NCI-H774 (cell line): ENCODE measurements around the gene LAPTM4A.
"Not testable (repeated sequence)": the region's sequence is repeated elsewhere in the genome, so short reads cannot be mapped to it uniquely, and the experiment has no call there.

Experiments used
- DNase-seq: peaks from one replicate; lab custom pipeline; 2025; lab: John Stamatoyannopoulos, UW

Gene LAPTM4A

GRCh38 chr2:20050646-20051531 is 539 bp downstream of the LAPTM4A start:
- DNase-seq = no peak

GRCh38 chr2:20050104-20050645 is 1.3 kb downstream of the LAPTM4A start:
- DNase-seq = no peak

DNA sequence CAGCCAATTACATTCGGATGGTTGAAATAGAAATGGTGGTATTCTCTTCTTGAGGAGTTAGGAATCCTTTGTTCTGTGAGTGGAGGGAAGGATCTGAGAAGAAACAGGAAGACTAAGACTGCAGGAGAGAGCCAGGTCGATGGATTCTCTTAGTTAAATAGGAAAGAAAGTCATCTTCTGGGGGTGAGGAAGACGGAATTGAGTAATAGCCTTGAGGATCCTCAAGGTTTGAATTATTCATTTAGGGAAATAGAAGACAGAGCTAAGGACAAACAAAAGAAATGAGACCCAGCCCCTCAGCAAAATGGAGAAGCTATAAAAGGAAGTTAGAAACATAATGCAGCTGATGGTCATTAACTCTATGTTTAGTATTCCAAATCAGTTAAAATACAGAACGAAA is 1.8 kb downstream of the LAPTM4A start:
- DNase-seq = no peak

- no peak for DNase-seq
Measured at GRCh38 chr2:20048488-20049448, 2.7 kb downstream of the LAPTM4A start.

DNA sequence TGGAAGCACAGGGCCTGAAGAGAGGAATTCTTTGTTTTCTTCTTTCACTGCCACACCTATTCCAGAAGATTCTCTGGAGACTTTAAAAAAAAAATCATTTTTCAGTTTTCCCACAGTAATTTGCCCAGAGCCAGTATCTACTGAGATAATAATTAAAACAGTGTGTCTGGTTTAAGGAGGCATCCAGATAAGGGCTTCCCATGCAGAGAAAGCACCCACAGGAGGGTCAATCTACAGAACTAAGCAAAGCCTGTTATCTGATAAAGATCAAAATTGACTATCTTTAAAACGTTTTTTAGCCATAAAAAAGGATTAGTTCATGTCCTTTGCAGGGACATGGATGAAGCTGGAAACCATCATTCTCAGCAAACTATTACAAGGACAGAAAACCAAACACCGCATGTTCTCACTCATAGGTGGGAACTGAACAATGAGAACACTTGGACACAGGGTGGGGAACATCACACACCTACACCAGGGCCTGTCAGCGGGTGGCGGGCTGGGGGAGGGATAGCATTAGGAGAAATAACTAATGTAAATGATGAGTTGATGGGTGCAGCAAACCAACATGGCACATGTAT is 5.6 kb downstream of the LAPTM4A start:
- DNase-seq = not testable (repeated sequence)

DNA sequence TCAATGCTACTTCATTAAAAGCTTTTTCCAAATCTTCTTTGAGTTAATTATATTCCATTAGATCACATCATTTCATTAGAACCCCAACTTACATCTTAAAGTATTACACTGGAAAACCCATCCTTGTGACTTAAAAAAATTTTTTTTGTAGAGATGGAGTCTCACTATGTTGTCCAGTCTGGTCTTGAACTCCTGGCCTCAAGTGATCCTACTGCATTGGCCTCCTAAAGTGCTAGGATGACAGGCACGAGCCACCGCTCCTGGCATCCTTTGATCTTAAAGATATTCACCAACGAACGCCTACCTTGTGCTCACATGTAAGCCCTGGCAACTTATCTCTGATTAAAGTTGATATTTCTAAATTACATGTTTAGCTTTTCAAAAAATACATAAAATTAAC is 6.7 kb downstream of the LAPTM4A start:
- DNase-seq = no peak

DNA sequence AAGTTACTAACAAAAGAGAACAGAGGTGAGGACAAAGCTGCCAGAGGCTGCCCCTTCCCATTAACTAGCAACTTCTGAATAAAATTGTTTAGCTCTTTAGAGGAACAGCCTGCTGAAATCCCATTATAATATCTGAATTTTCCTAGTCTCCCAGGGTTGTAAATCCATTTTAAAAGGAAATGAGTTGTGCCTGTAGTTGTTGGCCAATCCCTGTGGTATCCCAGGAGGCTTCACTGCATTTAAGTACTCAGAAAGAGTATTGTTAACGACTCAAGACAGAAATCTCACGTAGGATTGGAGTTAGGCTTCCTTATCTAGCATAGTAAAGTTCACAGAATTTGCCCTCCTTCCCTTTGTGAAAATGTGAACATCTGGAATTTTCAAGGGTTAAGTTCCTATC is 8.9 kb downstream of the LAPTM4A start:
- DNase-seq = no peak

- DNase-seq = no peak
Measured at GRCh38 chr2:20040489-20041172, 10.8 kb downstream of the LAPTM4A start.

DNA sequence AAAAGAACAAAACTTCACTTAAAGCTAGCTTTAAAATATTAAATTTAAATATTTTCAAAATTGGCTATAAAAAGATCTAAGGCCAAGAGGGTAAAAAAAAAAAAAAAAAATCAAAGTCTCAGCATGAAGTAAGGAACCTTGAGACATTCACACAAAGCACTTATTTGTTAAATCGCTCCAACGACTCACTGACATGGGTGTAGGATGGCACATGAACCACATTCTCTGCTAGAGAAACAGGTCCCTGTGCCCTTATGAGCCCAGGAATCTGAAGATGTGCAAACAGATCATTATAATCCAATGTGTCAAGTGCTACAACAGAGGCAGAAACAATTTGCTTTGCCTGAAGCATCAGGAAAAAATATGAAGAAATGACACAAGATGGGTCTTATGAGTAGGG is 13.8 kb downstream of the LAPTM4A start:
- DNase-seq = no peak

DNA sequence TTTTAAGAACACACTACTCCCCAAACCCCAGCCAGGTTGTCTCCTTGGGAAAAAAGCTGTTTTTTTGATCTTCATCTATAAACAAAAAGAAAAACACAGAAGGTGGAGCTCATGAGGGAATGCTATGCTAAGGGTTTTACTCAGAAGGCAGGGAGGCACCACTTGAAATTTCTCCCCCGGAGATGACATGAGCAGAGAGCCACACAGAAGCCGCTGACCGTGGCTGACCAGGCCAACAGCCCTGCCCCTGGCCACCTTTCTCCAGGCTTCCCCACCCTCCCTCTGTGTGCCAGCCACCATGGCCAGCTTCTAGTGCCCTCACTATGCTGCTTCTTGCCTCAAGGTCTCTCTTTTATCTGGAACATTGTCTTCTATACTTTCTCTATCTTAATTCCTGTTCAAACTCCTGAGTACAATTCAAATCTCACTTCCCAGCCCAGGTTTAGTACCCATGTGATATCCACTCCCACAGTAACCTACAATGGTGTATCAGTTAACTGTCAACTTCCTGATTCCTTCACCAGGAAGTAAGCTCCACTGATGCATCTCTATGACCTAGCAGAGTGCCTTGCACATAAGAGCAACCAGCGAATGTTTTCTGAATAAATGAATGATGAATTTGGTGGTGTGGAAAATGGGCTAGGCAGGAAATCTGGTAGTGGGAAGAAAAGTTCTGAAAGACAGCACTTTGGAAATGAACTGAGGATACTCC is 15.3 kb downstream of the LAPTM4A start:
- no peak for DNase-seq

GRCh38 chr2:20034821-20035220 is 16.6 kb downstream of the LAPTM4A start:
- no peak for DNase-seq

- DNase-seq = no peak
Measured at GRCh38 chr2:20034218-20034617, 17.2 kb downstream of the LAPTM4A start.

DNA sequence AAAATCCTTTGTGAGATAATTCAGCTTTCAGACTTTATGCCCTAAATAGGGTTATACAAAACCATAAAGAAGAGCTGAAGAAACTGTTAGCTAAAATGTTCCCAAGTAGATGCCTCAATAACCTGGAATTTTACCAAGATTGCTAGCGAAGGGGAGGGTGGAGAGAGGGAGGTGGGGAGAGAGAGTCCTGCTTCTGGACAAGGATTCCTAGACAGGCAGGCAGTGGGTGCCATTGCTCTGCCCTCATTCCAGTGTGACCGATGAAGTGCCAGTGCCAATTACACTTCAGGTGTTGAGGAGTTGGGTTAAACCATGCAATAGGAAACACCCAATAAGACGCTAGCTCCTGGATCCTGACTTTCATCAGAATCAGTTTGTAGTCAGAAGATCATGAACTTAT is 18.1 kb downstream of the LAPTM4A start:
- no peak for DNase-seq

DNA sequence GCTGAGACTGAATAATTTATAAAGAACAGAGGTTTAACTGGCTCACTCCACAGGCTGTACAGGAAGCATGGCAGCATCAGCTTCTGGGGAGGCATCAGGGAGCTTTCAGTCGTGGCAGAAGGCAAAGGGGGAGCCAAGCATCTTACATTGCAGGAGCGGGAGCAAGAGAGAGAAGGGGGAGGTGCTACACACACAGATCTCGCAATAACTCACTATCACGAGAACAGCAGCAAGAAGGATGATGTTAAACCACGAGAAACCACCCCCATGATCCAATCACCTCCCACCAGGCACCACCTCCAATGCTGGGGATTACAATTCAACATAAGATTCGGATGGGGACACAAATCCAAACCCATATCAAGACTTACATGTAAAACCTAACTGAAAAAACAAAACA is 21.2 kb downstream of the LAPTM4A start:
- DNase-seq = no peak

DNA sequence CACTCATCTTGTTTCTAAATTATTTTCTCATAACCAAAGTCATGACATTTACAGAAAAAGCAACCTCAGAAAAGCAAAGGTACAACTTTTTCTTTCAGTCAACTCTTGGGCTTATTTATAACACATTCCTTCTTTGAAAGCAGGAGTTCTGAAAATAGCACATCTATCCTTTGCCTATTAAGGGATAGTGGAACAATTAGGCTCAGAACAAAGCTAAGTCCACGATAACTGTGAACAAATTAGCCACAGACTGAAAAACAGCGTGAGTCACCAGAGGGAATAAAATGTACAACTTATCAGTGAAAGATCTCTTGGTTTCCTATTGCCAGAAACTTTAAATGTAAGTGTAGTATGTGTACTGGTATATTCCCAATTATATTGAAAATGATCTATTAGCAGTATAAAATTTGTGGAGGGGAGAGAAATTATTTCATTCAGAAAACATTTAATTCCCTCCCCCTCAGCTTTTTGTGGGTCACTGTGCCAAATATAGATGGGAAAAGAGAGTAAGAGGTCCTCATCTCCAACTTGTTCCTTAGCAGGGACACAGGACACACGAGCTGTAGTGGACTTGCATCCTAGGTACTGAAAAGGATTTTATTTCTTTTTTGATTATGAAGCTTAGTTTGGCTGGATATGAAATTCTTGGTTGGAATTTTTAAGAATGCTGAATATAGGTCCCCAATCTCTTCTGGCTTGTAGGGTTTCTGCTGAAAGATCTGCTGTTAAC is 23.6 kb downstream of the LAPTM4A start:
- no peak for DNase-seq

GRCh38 chr2:20027260-20027677 is 24.2 kb downstream of the LAPTM4A start:
- DNase-seq = no peak

- DNase-seq = no peak
Measured at GRCh38 chr2:20025065-20025786, 26.2 kb downstream of the LAPTM4A start.

DNA sequence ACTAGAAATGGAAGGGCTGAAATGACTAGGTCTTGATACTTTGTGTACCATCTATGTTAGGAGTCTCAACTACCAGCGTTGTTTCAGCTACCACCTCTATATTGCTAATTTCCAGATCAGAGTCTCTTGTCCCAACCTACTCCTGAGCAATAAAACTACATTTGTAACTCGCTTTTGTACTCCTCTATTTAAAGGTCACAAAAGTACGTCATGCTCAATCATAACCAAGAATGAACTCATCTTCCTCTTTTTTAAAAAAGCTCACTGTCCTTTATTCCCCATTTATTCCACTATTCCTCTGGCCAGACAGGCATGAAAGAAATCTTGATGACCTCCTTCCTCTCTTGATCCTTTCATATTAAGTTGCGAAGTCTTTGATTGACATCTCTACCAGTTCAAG is 27.7 kb downstream of the LAPTM4A start:
- no peak for DNase-seq

GRCh38 chr2:20021405-20022009 is 29.9 kb downstream of the LAPTM4A start:
- no peak for DNase-seq
